Tibial nerve (tissue), 4 donors: ENCODE measurements around the gene HNRNPR. TPM values are rescaled to one million over a fixed set of nuclear protein-coding genes. Genes with fewer than 3 reads are reported as not detected.

Source experiments
- DNase-seq, 2 donors: peaks; one replicate each; pipeline ENCODE4 v3.0.0-alpha.2; 2019; ENCODE audit warnings: low spot score in 2 of 2
- H3K27ac ChIP-seq, 4 donors: fragments of 200-600 bp; sonication (generic) in 3 of 4; one replicate each; pipeline ENCODE4 v1.5.1; 2017 to 2019; ENCODE audit warnings: mild to moderate bottlenecking in 1 of 4
- H3K27me3 ChIP-seq, 2 donors: fragments of 200-600 bp; sonication (generic) in 1 of 2; one replicate each; pipeline versions ENCODE4 v1.5.1 to v1.6.0; 2017 to 2019
- H3K36me3 ChIP-seq, 3 donors: fragments of 200-600 bp; sonication (generic); one replicate each; pipeline ENCODE4 v1.5.1; 2018 to 2019
- H3K4me1 ChIP-seq, 4 donors: fragments of 200-600 bp; sonication (generic) in 3 of 4; one replicate each; pipeline ENCODE4 v1.5.1; 2017 to 2019
- H3K4me3 ChIP-seq, 4 donors: fragments of 200-600 bp; sonication (generic) in 3 of 4; one replicate each; pipeline ENCODE4 v1.5.1; 2017 to 2019; ENCODE audit warnings: mild to moderate bottlenecking in 1 of 4, moderate library complexity in 1 of 4
- H3K9me3 ChIP-seq, 4 donors: fragments of 200-600 bp; sonication (generic) in 3 of 4; one replicate each; pipeline ENCODE4 v1.5.1; 2017 to 2019
- CTCF ChIP-seq, 5 experiments: fragments of 200-600 bp in 3 of 5; fragments of 450-650 bp in 2 of 5; sonication (generic) in 3 of 5; IDR thresholded peaks; one replicate each; pipeline ENCODE4 v1.5.1; 2016 to 2019; ENCODE audit warnings: antibody characterized with exemption in 5 of 5, mild to moderate bottlenecking in 3 of 5, moderate library complexity in 2 of 5
- EP300 ChIP-seq, 2 donors: sonication (generic); formaldehyde crosslinking; IDR thresholded peaks; one replicate each; pipeline ENCODE4 v1.6.1; 2017; ENCODE audit warnings: antibody characterized with exemption in 2 of 2, mild to moderate bottlenecking in 1 of 2
- POLR2A ChIP-seq, 2 donors: fragments of 450-650 bp; IDR thresholded peaks; one replicate each; pipeline ENCODE4 v1.6.1; 2017; ENCODE audit warnings: antibody characterized with exemption in 2 of 2, mild to moderate bottlenecking in 2 of 2, moderate library complexity in 2 of 2
- WGBS, 2 donors: methylation state at CpG; one replicate each; pipeline ENCODE4 v1.1.5; 2018; 5-methylcytosine and 5-hydroxymethylcytosine counted together
- total RNA-seq, 4 donors: library from RNA; depleted of rRNA; stranded (reverse); fragments of >200 nt; gene quantifications; one replicate each; pipeline ENCODE4 v1.1.0, GENCODE V29; 2016

HNRNPR gene
- total RNA-seq, 4 donors from 2014 or later = 63.6 to 79.8 (median 74.1) TPM

- H3K4me1 ChIP-seq = peaks cover 0 to 49% (median 29%) of the 10 kb centered on the region in 4 donors
- no peak for TF ChIP-seq EP300 (IDR thresholded peaks at IDR 0.05)
- no peak for TF ChIP-seq POLR2A (IDR thresholded peaks at IDR 0.05)
- TF ChIP-seq CTCF (IDR thresholded peaks at IDR 0.05) = no peak
- H3K27me3 ChIP-seq = no peaks in the 10 kb centered on the region
- peaks cover 0 to 14% (median 4%) of the 10 kb centered on the region in 3 donors for H3K36me3 ChIP-seq
- peak overlapping the region in 1 of 4 donors; percentile 79 for H3K4me3 ChIP-seq
- H3K27ac ChIP-seq = peak overlapping the region; percentile 94 to 99 (median 98)
- 16 to 19% methylated on average over 13 of the region's 13 CpGs for WGBS, 2 donors
- H3K9me3 ChIP-seq = peaks cover 0 to 8% (median 0%) of the 10 kb centered on the region in 4 donors
- DNase-seq = no peak
These were observed 26.9 kb upstream of the HNRNPR start for GRCh38 chr1:23370709-23371584.

- H3K4me1 ChIP-seq = peaks cover 0 to 49% (median 29%) of the 10 kb centered on the region in 4 donors
- no peak for DNase-seq
These were observed 26.2 kb upstream of the HNRNPR start for GRCh38 chr1:23370330-23370708.

GRCh38 chr1:23369335-23370013 lies 25.4 kb upstream of the HNRNPR start, which contains the start of gene ZNF436:
ZNF436 (minus strand) TSS chr1:23369836; CDS start chr1:23368005, 1,831 bp downstream.
- TF ChIP-seq CTCF (IDR thresholded peaks at IDR 0.05) (no peak), EP300 (IDR thresholded peaks at IDR 0.05) (peak in 1 of 2 donors; percentile 71)
- H3K27me3 ChIP-seq = no peaks in the 10 kb centered on the region
- peak within 1 kb of the TSS; percentile 94 to 99 (median 98) for H3K27ac ChIP-seq
- peak within 1 kb of the TSS; percentile 79 to 95 (median 92) for H3K4me3 ChIP-seq
- peak; percentile 69 to 89 for DNase-seq
- H3K36me3 ChIP-seq = peaks cover 0 to 29% (median 9%) of the 10 kb centered on the region in 3 donors
- H3K4me1 ChIP-seq = peaks cover 0 to 49% (median 29%) of the 10 kb centered on the region in 4 donors
- WGBS, 2 donors = 0% methylated on average over 15 to 29 of the region's 29 CpGs
- peaks cover 0 to 23% (median 2%) of the 10 kb centered on the region in 4 donors for H3K9me3 ChIP-seq

More at GRCh38 chr1:23370330-23370708, 26.2 kb upstream of the HNRNPR start:
- no peak for TF ChIP-seq EP300 (IDR thresholded peaks at IDR 0.05)
- TF ChIP-seq POLR2A (IDR thresholded peaks at IDR 0.05) = no peak
- TF ChIP-seq CTCF (IDR thresholded peaks at IDR 0.05) = no peak
- Histone ChIP-seq H3K9me3 (peaks cover 0 to 15% (median 0%) of the 10 kb centered on the region in 4 donors), H3K36me3 (peaks cover 0 to 20% (median 4%) of the 10 kb centered on the region in 3 donors), H3K27ac (peak overlapping the region; percentile 94 to 99 (median 98)), H3K27me3 (no peaks in the 10 kb centered on the region), H3K4me3 (peak overlapping the region in 2 of 4 donors; percentile 79 to 90)
- 40 to 42% methylated on average over 5 of the region's 5 CpGs for WGBS, 2 donors

GRCh38 chr1:23368562-23369334 lies 24.7 kb upstream of the HNRNPR start:
- peaks cover 0 to 49% (median 29%) of the 10 kb centered on the region in 4 donors for H3K4me1 ChIP-seq

More at GRCh38 chr1:23368562-23369334, 24.7 kb upstream of the HNRNPR start:
- DNase-seq = peak; percentile 88 to 89
- peak overlapping the region; percentile 79 to 95 (median 92) for H3K4me3 ChIP-seq
- 0% methylated on average over 10 to 29 of the region's 61 CpGs for WGBS, 2 donors
- peak; percentile 48 to 97 for TF ChIP-seq EP300 (IDR thresholded peaks at IDR 0.05)
- TF ChIP-seq POLR2A (IDR thresholded peaks at IDR 0.05) = peak; percentile 93 to 95
- TF ChIP-seq CTCF (IDR thresholded peaks at IDR 0.05) = peak in 1 of 5 experiments; percentile 50
- H3K36me3 ChIP-seq = peaks cover 0 to 36% (median 16%) of the 10 kb centered on the region in 3 donors
- H3K9me3 ChIP-seq = peaks cover 0 to 30% (median 5%) of the 10 kb centered on the region in 4 donors
- H3K27ac ChIP-seq = peak overlapping the region; percentile 94 to 99 (median 98)
- H3K27me3 ChIP-seq = no peaks in the 10 kb centered on the region
